Skeletal muscle satellite cell (primary cell): ENCODE data around the gene TMEM150B.

Source experiments
- H3K27me3 ChIP-seq: 2 replicates; pipeline ENCODE4 v1.7.0; 2013; ENCODE audit warnings: low read length; ENCODE audit not compliant: control insufficient read depth, insufficient read depth
- H3K36me3 ChIP-seq: 2 replicates; pipeline ENCODE4 v1.7.0; 2013; ENCODE audit warnings: mild to moderate bottlenecking, control low read depth, low read length; ENCODE audit not compliant: insufficient read depth
- H3K4me1 ChIP-seq: 2 replicates; pipeline ENCODE4 v1.7.0; 2013; ENCODE audit warnings: low read length; ENCODE audit not compliant: control insufficient read depth, insufficient read depth
- H3K4me2 ChIP-seq: 2 replicates; pipeline ENCODE4 v1.7.0; 2013; ENCODE audit warnings: mild to moderate bottlenecking, low read length
- H3K4me3 ChIP-seq: 2 replicates; pipeline ENCODE4 v1.7.0; 2013; ENCODE audit warnings: low read length
- H3K9ac ChIP-seq: 2 replicates; pipeline ENCODE4 v1.7.0; 2013; ENCODE audit warnings: mild to moderate bottlenecking, low read depth, low read length, moderate library complexity
- H3K9me3 ChIP-seq: replicated peaks from 2 replicates; pipeline ENCODE4 v1.7.0; 2013; ENCODE audit warnings: mild to moderate bottlenecking, control low read depth, low read length

The TMEM150B gene

GRCh38 chr19:55299991-55300390, 25.1 kb downstream of the TMEM150B start:
- Histone ChIP-seq H3K4me1 (peaks cover 9% of the 10 kb centered on the region), H3K9ac (no peak overlapping the region), H3K4me2 (no peak overlapping the region), H3K4me3 (no peak overlapping the region), H3K36me3 (peaks cover 7% of the 10 kb centered on the region), H3K9me3 (no peaks in the 10 kb centered on the region), H3K27me3 (no peaks in the 10 kb centered on the region)

- H3K36me3 ChIP-seq, result no peaks in the 10 kb centered on the region
- no peaks in the 10 kb centered on the region for H3K27me3 ChIP-seq
- H3K4me1 ChIP-seq, result peaks cover 8% of the 10 kb centered on the region
- no peaks in the 10 kb centered on the region for H3K9me3 ChIP-seq
- no peak overlapping the region for H3K4me2 ChIP-seq
- no peak overlapping the region for H3K4me3 ChIP-seq
- H3K9ac ChIP-seq, result no peak overlapping the region
These were observed 27.9 kb downstream of the TMEM150B start for GRCh38 chr19:55297267-55297666.

- H3K4me2 ChIP-seq, result no peak overlapping the region
- no peak overlapping the region for H3K9ac ChIP-seq
- no peak overlapping the region for H3K4me3 ChIP-seq
- no peaks in the 10 kb centered on the region for H3K27me3 ChIP-seq
- no peaks in the 10 kb centered on the region for H3K4me1 ChIP-seq
- H3K36me3 ChIP-seq, result no peaks in the 10 kb centered on the region
- no peaks in the 10 kb centered on the region for H3K9me3 ChIP-seq
These were observed 35.9 kb downstream of the TMEM150B start for GRCh38 chr19:55289117-55289796.

GRCh38 chr19:55287361-55288079, 37.6 kb downstream of the TMEM150B start:
- Histone ChIP-seq H3K36me3 (no peaks in the 10 kb centered on the region), H3K4me3 (no peak overlapping the region), H3K9me3 (no peaks in the 10 kb centered on the region), H3K27me3 (no peaks in the 10 kb centered on the region), H3K4me1 (no peaks in the 10 kb centered on the region), H3K4me2 (no peak overlapping the region), H3K9ac (no peak overlapping the region)

GRCh38 chr19:55285229-55285890, 39.8 kb downstream of the TMEM150B start:
- H3K9ac ChIP-seq, result no peak overlapping the region
- no peaks in the 10 kb centered on the region for H3K27me3 ChIP-seq
- peaks cover 7% of the 10 kb centered on the region for H3K4me1 ChIP-seq
- H3K36me3 ChIP-seq, result no peaks in the 10 kb centered on the region
- H3K4me2 ChIP-seq, result peak overlapping the region; percentile 35
- peak overlapping the region; percentile 27 for H3K4me3 ChIP-seq
- no peaks in the 10 kb centered on the region for H3K9me3 ChIP-seq

GRCh38 chr19:55284405-55285058, 40.6 kb downstream of the TMEM150B start:
- peak overlapping the region; percentile 37 for H3K4me2 ChIP-seq
- peak overlapping the region; percentile 30 for H3K4me3 ChIP-seq
- H3K4me1 ChIP-seq, result peaks cover 7% of the 10 kb centered on the region
- H3K9me3 ChIP-seq, result no peaks in the 10 kb centered on the region
- no peaks in the 10 kb centered on the region for H3K27me3 ChIP-seq
- no peak overlapping the region for H3K9ac ChIP-seq
- no peaks in the 10 kb centered on the region for H3K36me3 ChIP-seq

GRCh38 chr19:55283548-55284377, 41.4 kb downstream of the TMEM150B start, which contains the start of gene BRSK1:
Gene BRSK1, plus strand, starts transcription at chr19:55283997. Its CDS starts 446 bp downstream, at chr19:55284443.
- H3K27me3 ChIP-seq, result no peaks in the 10 kb centered on the region
- no peaks in the 10 kb centered on the region for H3K9me3 ChIP-seq
- H3K4me3 ChIP-seq, result peak within 1 kb of the TSS; percentile 49
- peaks cover 11% of the 10 kb centered on the region for H3K4me1 ChIP-seq
- peak within 1 kb of the TSS; percentile 70 for H3K4me2 ChIP-seq
- no peak within 1 kb of the TSS for H3K9ac ChIP-seq
- no peaks in the 10 kb centered on the region for H3K36me3 ChIP-seq

- Histone ChIP-seq H3K36me3 (peaks cover 8% of the 10 kb centered on the region), H3K9me3 (no peaks in the 10 kb centered on the region), H3K27me3 (no peaks in the 10 kb centered on the region), H3K4me2 (peak within 1 kb of the TSS; percentile 93), H3K4me1 (peaks cover 11% of the 10 kb centered on the region), H3K4me3 (peak within 1 kb of the TSS; percentile 81), H3K9ac (peak within 1 kb of the TSS; percentile 76)
These were observed 45.1 kb downstream of the TMEM150B start, which contains the start of gene HSPBP1 for GRCh38 chr19:55279770-55280643. Gene HSPBP1, minus strand, starts transcription at chr19:55280110. Its CDS starts 502 bp downstream, at chr19:55279608.

- Histone ChIP-seq H3K4me3 (peak overlapping the region; percentile 81), H3K9me3 (no peaks in the 10 kb centered on the region), H3K4me1 (peaks cover 11% of the 10 kb centered on the region), H3K36me3 (peaks cover 8% of the 10 kb centered on the region), H3K9ac (peak overlapping the region; percentile 76), H3K4me2 (peak overlapping the region; percentile 93), H3K27me3 (no peaks in the 10 kb centered on the region)
These were observed 45.8 kb downstream of the TMEM150B start for GRCh38 chr19:55279340-55279739.
